ENCODE data around the gene MCF2L2.

DNA sequence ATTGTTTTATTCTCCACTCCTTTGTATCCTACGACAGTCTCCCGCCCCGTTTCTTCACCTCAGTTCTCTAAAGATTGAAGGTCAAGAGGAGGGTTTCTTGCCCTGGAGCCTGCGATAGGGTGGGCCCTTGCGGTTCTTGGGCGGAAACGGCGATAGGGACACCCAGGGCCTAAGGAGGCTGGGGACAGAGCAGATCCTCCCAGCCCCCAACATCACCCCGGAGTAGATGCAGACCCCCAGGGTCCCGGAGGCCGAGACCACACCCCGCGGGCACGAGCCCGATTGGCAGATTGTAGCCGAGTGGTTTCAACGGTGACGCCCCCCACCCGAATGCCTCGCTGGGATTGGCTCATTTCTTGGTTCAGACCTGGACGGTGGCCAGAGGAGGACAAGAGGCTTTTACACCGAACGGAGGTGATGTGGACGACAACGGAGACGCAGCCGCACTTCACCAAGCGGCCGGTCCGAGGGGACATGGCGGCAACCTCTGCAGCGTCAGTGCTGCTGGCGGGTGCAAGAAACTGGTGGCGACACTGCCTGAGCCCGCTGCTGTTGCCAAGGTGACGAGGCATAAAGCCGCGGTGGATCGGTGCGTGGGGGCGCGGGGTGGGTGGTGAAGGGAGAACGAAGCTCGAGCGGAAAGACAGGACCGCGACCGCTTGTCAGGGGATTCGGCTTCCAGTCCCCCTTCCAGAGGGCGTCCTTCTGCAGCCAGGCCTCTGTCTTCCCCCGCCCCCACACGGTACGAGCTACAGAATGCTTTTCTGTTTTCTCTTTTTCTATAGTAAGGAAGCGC, 19.0 kb upstream of the MCF2L2 start:
- TF ChIP-seq, protein P1, sequence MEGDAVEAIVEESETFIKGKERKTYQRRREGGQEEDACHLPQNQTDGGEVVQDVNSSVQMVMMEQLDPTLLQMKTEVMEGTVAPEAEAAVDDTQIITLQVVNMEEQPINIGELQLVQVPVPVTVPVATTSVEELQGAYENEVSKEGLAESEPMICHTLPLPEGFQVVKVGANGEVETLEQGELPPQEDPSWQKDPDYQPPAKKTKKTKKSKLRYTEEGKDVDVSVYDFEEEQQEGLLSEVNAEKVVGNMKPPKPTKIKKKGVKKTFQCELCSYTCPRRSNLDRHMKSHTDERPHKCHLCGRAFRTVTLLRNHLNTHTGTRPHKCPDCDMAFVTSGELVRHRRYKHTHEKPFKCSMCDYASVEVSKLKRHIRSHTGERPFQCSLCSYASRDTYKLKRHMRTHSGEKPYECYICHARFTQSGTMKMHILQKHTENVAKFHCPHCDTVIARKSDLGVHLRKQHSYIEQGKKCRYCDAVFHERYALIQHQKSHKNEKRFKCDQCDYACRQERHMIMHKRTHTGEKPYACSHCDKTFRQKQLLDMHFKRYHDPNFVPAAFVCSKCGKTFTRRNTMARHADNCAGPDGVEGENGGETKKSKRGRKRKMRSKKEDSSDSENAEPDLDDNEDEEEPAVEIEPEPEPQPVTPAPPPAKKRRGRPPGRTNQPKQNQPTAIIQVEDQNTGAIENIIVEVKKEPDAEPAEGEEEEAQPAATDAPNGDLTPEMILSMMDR (IDR thresholded peaks at IDR 0.05): no peak
- TF ChIP-seq POLR2A (IDR thresholded peaks at IDR 0.05): no peak
